ENCODE measurements around the gene HCRTR1.
A peak's percentile ranks its signal among the peaks of the same experiment; 100 is the strongest.

The HCRTR1 gene

DNA sequence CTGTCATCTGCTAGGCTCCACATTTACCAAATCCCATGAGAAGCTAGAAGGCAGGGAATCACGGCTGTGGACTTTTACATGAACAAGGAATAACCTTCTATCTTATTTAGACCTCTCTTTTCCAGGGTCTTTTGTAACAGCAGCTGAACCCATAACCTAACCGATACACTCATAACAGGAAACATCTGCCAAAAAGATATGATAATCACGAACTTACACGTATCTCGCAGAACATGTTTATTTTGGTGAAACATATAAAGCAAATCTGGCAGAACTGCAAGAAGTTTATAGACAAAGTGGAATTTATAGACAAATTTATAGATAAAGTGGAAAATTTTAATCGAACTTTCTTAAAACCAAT, 20.8 kb upstream of the HCRTR1 start:
- DNase-seq (ENCODE audit: low read depth in 3 of 3, low spot score in 1 of 3): no peak

GRCh38 chr1:31598980-31599379, 18.5 kb upstream of the HCRTR1 start:
- no peak for DNase-seq (ENCODE audit: low read depth in 3 of 3, low spot score in 1 of 3)

- no peak for DNase-seq (ENCODE audit: low read depth in 3 of 3, low spot score in 1 of 3)
Observed at GRCh38 chr1:31600641-31601040, 16.8 kb upstream of the HCRTR1 start.

DNA sequence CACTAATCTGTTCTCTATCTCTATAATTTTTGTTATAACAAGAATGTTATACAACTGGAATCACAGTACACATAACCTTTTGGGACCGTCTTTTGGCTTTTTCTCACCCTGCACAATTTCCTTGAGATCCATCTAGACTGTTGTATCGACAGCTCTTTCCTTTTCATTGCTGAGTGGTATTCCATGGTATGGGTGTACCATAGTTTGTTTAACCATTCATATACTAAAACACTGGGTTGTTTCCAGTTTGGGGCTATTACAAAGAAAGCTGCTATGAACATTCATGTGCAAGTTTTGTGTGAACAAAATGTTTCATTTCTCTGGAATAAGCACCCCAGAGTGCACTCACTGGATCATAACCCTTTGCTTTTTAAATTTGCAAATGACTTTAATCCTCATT, 15.4 kb upstream of the HCRTR1 start:
- DNase-seq (ENCODE audit: low read depth in 3 of 3, low spot score in 1 of 3): no peak

DNA sequence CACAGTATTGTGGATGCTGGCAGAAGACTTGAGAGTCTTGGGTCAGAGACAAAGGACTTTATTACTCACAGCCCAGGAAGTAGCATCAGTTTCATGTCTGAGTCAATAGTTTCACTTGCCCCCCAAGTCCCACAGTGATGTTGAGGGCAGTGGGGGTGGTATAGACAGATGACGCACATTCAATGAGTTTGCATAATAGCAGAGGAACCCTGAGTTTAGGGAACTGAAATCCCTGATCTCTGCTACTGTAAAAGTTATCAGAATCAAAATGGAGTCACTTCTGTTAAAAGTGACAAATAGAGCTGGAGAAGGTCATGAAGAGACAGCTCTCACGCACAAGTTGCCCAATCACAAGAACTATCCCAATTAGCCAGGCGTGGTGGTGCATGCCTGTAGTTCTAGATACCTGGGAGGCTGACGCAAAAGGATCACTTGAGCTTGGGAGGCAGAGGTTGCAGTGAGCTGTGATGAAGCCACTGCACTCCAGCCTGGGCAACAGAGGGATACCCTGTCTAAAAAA, 11.5 kb upstream of the HCRTR1 start:
- no peak for DNase-seq (ENCODE audit: low read depth in 3 of 3, low spot score in 1 of 3)

DNA sequence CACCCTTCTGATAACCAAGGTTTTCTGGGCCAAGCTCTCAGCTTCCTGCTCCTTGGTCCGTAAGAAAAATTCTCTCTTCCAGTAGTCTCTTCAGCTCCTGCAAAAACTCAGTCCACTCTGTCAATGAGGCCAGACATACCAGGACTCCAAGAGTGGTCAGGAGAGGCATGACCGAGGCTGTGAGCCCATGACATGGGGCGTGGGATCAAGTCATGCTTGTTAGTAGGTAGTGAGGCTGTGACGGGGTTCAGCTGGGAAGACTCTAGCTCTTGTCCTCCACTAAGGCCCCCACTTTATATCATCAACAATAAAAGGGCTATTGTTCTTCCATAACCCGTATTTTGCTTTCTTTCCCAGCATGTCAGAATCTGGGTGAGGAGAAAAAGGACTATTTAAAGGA, 10.1 kb upstream of the HCRTR1 start:
- no peak for DNase-seq (ENCODE audit: low read depth in 3 of 3, low spot score in 1 of 3)

DNA sequence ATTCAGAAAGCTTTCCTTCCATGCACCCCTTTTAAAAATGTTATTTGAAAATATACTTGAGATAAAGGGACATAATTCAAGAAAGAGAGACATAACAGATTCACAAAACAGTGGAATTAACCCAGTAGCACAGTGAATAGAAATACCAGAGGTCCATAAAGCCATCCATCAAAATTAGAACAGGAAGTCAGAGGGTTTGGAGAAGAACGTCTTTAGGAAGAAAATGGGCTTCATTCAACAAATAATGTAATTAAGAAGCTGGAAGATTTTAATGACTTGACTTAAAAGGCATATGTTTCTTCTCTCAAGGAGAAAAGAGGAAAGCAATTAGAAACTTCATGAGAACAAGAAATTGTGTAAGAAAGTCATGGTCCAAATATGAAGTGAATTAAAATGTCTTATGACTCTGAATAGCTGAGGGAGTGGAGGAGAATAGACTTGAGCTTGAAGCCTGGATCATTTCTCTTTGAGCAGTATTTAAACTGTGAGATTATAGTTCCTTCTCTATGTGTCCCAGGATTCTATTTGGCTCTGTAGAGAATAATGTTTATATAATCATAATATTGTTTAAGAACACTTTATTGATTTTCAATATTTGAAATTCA, 7.9 kb upstream of the HCRTR1 start:
- no peak for DNase-seq (ENCODE audit: low read depth in 3 of 3, low spot score in 1 of 3)

DNA sequence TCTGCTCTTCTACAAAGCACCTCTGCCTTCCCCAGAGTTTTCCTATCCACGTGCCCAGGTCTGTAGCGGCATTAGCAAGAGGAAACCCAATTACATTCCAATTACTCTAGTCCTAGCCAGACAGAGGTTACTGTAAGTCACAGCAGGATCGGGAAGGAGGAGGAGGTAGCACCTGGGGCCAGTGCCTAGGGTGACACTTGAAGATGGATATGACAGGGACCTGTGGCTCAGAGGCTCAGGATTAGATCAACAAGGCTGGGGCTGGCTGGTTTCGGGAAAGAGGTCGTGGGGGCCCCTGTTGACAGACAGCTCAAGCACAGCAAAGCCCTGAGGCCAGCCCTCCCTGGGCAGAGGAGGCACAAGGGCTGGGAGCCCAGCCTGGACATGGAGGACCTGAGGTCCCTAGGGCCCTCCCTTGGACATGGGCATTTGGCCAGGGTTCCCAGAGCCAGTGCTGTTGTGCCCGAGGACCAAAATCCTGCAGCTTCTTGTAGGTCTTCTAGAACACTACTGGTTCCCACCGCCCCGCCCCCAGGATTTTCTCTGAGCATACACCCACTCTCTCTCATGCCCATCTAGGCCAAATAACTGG, 3.0 kb upstream of the HCRTR1 start:
- no peak for DNase-seq (ENCODE audit: low read depth in 3 of 3, low spot score in 1 of 3)

- DNase-seq (ENCODE audit: low read depth in 3 of 3, low spot score in 1 of 3): no peak
Observed at GRCh38 chr1:31615414-31615813, 2.1 kb upstream of the HCRTR1 start.

- no peak for DNase-seq (ENCODE audit: low read depth in 3 of 3, low spot score in 1 of 3)
Observed at GRCh38 chr1:31615939-31616338, 1.6 kb upstream of the HCRTR1 start.

GRCh38 chr1:31617916-31618746, 642 bp downstream of the HCRTR1 start:
- DNase-seq (ENCODE audit: low read depth in 3 of 3, low spot score in 1 of 3): peak in 2 of 3 donors; percentile 7 to 18

- no peak for DNase-seq (ENCODE audit: low read depth in 3 of 3, low spot score in 1 of 3)
Observed at GRCh38 chr1:31618916-31619846, 1.7 kb downstream of the HCRTR1 start.

DNA sequence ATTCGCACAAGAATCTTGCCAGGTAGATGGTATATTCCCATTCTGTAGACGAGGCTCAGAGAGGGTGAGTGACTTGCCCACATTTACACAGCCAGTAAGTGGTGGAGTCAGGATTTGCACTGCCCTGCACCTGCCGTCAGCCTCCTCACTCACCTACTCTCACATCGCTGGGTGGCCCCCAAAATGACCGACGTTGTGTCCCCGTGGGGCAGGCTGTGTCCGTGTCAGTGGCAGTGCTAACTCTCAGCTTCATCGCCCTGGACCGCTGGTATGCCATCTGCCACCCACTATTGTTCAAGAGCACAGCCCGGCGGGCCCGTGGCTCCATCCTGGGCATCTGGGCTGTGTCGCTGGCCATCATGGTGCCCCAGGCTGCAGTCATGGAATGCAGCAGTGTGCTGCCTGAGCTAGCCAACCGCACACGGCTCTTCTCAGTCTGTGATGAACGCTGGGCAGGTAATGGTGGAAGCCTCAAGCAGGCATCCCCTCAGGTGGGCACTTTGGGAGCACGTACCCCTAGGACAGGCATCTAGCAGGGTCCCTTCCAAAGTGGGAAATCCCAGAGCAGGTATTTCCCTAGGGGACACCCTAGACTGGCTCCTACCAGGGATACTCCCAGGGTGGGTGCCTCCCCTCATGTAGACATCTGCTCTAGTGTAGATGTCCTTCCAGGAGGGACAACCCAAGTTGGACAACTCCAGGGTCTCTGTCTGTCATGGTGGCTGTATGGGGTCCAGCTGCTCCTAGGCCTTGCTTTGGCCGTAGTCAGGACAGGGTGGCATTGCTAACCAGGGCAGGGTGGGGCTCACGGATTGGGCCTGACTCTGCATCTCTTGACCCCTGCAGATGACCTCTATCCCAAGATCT, 3.4 kb downstream of the HCRTR1 start:
- no peak for DNase-seq (ENCODE audit: low read depth in 3 of 3, low spot score in 1 of 3)

GRCh38 chr1:31621498-31621820, 4.0 kb downstream of the HCRTR1 start:
- no peak for DNase-seq (ENCODE audit: low read depth in 3 of 3, low spot score in 1 of 3)

DNA sequence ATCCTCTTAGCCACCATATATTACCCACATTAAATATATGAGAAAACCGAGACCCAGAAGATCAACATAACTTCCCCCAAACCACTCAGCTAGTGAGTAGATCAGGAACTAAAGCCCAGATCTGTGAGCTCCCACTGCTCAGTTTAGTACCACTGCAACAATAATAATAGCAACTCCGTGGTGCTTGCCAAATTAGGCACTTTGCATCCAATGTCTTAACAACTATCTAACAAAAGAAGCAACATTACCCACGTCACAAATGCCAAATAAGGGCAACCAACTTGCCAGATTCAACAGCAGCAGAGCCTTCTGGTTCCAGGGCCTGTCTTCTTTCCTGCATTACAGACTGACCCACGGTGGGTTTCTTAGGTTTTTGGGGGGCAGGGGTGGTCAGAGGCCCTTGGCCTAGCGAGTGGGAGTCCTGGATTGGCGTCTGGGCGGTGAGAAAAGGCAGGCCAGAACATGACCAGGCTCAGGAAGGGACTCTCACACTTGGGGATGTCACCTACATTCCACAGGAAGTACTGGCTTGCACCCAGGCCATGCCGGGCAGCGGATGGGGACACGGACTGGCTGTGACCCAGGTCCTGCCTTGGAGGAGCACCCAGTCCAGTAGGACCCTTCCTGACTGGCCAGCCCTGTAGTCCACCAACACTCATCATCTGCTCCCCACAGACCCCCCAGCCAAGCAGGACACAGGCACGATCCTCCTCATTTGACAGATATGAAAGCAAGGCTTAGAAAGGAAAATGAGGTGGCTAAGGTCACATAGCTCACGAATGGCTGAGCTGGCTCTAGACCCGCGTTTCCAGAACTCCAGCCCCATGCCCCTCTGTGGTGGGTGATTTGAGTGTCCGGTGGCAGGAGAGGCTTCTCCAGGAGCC, 4.6 kb downstream of the HCRTR1 start:
- no peak for DNase-seq (ENCODE audit: low read depth in 3 of 3, low spot score in 1 of 3)

DNA sequence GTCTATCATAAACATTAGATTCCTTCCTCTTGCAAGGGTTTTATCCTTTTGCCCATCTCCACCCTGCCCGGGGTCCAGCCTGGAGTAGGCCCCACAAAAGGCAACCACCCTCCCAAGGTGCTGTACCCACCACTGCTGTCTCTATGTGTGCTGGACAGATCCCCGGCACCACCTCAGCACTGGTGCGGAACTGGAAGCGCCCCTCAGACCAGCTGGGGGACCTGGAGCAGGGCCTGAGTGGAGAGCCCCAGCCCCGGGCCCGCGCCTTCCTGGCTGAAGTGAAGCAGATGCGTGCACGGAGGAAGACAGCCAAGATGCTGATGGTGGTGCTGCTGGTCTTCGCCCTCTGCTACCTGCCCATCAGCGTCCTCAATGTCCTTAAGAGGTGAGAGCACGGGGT, 5.9 kb downstream of the HCRTR1 start:
- no peak for DNase-seq (ENCODE audit: low read depth in 3 of 3, low spot score in 1 of 3)

- no peak for DNase-seq (ENCODE audit: low read depth in 3 of 3, low spot score in 1 of 3)
Observed at GRCh38 chr1:31624309-31624708, 6.8 kb downstream of the HCRTR1 start.

DNA sequence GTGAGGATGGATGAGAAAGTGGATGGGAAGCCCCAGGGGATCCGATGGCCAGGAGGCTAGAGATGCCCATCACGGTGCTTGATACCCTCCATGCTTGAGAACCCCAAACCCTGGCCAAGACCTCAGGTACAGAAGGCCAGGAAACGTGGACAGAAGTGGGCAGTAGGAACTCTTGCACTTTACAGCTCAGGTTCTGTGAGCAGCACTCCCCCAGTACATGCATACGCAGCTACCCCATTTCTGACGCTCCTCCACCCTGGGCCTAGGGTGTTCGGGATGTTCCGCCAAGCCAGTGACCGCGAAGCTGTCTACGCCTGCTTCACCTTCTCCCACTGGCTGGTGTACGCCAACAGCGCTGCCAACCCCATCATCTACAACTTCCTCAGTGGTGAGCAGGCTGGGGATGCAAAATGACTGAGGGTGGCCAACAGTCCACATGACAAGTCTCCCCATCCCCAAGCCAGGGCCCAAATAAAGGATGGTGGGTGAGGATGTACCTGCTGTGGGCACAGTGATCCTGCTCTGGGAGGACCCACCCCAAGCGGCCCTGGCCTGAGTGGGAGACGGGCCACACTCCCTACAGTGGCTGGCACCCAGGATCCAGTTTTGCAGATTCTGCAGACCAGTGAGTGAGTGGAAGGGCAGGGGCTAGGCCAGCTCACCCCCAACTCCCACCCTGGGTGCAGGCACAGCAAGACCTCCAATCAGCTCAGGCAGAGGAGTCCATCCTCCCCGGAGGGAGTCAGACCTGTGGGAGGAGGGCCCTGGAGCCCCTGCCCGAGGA, 7.4 kb downstream of the HCRTR1 start:
- no peak for DNase-seq (ENCODE audit: low read depth in 3 of 3, low spot score in 1 of 3)

Measured in stimulated activated CD4-positive, alpha-beta T cell treated with anti-CD3 and anti-CD28 coated beads, TNF-alpha, amount 100 ng/mL, for 1 hour (primary cell).